Body of pancreas (tissue), 4 donors: Measurements from ENCODE around the gene SCGB3A2. TPM values are rescaled to one million over a fixed set of nuclear protein-coding genes. Genes with fewer than 3 reads are reported as not detected.

Experiments used
- ATAC-seq: fragments of 150-250 bp; one replicate; pipeline ENCODE4 v1.9.1; 2016
- DNase-seq, 4 donors: peaks; one replicate each; pipeline ENCODE4 v3.0.0-alpha.2; 2019
- H3K27ac ChIP-seq, 4 donors: fragments of 200-600 bp; sonication (generic); 1 replicate in 3 of 4; 2 replicates in 1 of 4; pipeline versions ENCODE4 v1.5.1 to v1.6.1; 2016 to 2019; ENCODE audit warnings: mild to moderate bottlenecking in 1 of 4, mixed read lengths in 1 of 4, moderate library complexity in 1 of 4
- H3K27me3 ChIP-seq, 2 donors: fragments of 200-600 bp; sonication (generic); one replicate each; pipeline ENCODE4 v1.6.0; 2016; ENCODE audit warnings: mild to moderate bottlenecking in 1 of 2
- H3K36me3 ChIP-seq, 2 donors: fragments of 200-600 bp; sonication (generic); replicated peaks in 1 of 2; 2 replicates each; pipeline ENCODE4 v1.5.1; 2016; ENCODE audit warnings: low read depth in 2 of 2; ENCODE audit not compliant: insufficient read depth in 1 of 2
- H3K4me1 ChIP-seq: fragments of 200-600 bp; sonication (generic); one replicate; pipeline ENCODE4 v1.6.0; 2016
- H3K4me3 ChIP-seq, 2 donors: fragments of 200-600 bp; sonication (generic); 1 replicate in 1 of 2; 2 replicates in 1 of 2; pipeline ENCODE4 v1.5.1; 2016 to 2019
- H3K9me3 ChIP-seq, 3 donors: fragments of 200-600 bp; sonication (generic); 1 replicate in 2 of 3; 2 replicates in 1 of 3; pipeline ENCODE4 v1.5.1; 2016
- CTCF ChIP-seq, 7 experiments: fragments of 450-650 bp in 4 of 7; fragments of 200-600 bp in 3 of 7; sonication (generic) in 3 of 7; IDR thresholded peaks; one replicate each; pipeline ENCODE4 v1.5.1; 2016 to 2019; ENCODE audit warnings: antibody characterized with exemption in 7 of 7
- POLR2A ChIP-seq, 3 donors: fragments of 450-650 bp; IDR thresholded peaks; one replicate each; pipeline ENCODE4 v1.6.1; 2016; ENCODE audit warnings: antibody characterized with exemption in 3 of 3, mild to moderate bottlenecking in 2 of 3
- WGBS, 2 donors: methylation state at CpG; one replicate each; pipeline ENCODE4 v1.1.5; 2017; 5-methylcytosine and 5-hydroxymethylcytosine counted together
- intact Hi-C: fragments of 100-400 bp; cut with DNase I; formaldehyde crosslinking; loops from one replicate; pipeline ENCODE4 v1.15.1; 2023
- total RNA-seq, 2 donors: library from RNA; depleted of rRNA; stranded (reverse); fragments of >200 nt; gene quantifications; one replicate each; pipeline ENCODE4 v1.1.0, GENCODE V29; 2016

The SCGB3A2 gene
- total RNA-seq, 2 donors from 2014 or later, result not detected

- intact Hi-C loops, result no loop called here
- WGBS, 2 donors, result 65 to 78% methylated on average over 1 of the region's 1 CpG
- H3K27me3 ChIP-seq, result no peaks in the 10 kb centered on the region
- no peaks in the 10 kb centered on the region for H3K36me3 ChIP-seq
- DNase-seq (no peak), ATAC-seq (no peak)
- no peak overlapping the region for H3K27ac ChIP-seq
- no peaks in the 10 kb centered on the region for H3K9me3 ChIP-seq
- no peak overlapping the region for H3K4me3 ChIP-seq
- H3K4me1 ChIP-seq, result peaks cover 14% of the 10 kb centered on the region
- TF ChIP-seq POLR2A (IDR thresholded peaks at IDR 0.05), result no peak
- no peak for TF ChIP-seq CTCF (IDR thresholded peaks at IDR 0.05)
These were observed 19.9 kb upstream of the SCGB3A2 start for GRCh38 chr5:147858565-147858964.

DNA sequence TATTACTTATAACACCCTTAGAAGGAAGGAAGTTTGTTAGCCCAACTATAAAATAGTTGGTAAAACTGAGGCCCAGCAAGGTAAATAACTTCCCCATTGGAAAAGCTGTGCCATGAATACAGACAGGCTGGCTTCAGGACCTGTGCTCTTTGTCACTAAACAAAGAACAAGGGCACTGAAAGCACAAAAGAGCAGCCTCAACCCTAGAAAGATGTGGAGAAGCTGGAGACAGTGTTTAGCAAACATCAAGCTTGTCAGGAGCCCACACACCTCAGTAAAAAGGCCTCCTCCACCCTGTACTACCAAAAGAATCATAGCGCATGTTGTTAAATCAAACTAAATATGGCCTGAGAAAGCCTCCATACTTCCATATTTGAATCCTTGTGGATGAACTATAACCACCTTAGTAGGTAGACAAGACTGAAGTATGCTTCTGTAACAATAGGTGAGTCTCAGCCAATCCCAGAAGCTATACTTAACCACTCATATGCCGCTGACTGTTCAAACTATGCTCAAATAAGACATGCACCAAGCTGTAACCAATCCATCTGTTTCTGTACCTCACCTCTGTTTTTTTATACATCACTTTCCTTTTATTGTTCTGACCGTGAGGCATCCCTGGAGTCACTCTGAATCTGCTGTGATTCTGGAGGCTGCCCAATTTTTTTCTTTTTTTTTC, 18.4 kb upstream of the SCGB3A2 start:
- Histone ChIP-seq H3K36me3 (no peaks in the 10 kb centered on the region), H3K27ac (no peak overlapping the region), H3K9me3 (no peaks in the 10 kb centered on the region), H3K27me3 (no peaks in the 10 kb centered on the region), H3K4me1 (peaks cover 14% of the 10 kb centered on the region), H3K4me3 (no peak overlapping the region)
- 71 to 81% methylated on average over 3 of the region's 3 CpGs for WGBS, 2 donors
- ATAC-seq (peak; percentile 19), DNase-seq (no peak)
- intact Hi-C loops, result no loop called here
- TF ChIP-seq CTCF (IDR thresholded peaks at IDR 0.05) (no peak), POLR2A (IDR thresholded peaks at IDR 0.05) (no peak)

- no peaks in the 10 kb centered on the region for H3K27me3 ChIP-seq
- H3K4me3 ChIP-seq, result no peak overlapping the region
- TF ChIP-seq CTCF (IDR thresholded peaks at IDR 0.05), result no peak
- no peak for TF ChIP-seq POLR2A (IDR thresholded peaks at IDR 0.05)
- ATAC-seq (peak; percentile 65), DNase-seq (peak in 3 of 4 donors; percentile 17 to 28 (median 25))
- H3K27ac ChIP-seq, result no peak overlapping the region
- H3K4me1 ChIP-seq, result peaks cover 14% of the 10 kb centered on the region
- 8 to 28% methylated on average over 1 of the region's 1 CpG for WGBS, 2 donors
- intact Hi-C loops, result no loop called here
- H3K36me3 ChIP-seq, result no peaks in the 10 kb centered on the region
- no peaks in the 10 kb centered on the region for H3K9me3 ChIP-seq
These were observed 17.9 kb upstream of the SCGB3A2 start for GRCh38 chr5:147860641-147861025.

DNA sequence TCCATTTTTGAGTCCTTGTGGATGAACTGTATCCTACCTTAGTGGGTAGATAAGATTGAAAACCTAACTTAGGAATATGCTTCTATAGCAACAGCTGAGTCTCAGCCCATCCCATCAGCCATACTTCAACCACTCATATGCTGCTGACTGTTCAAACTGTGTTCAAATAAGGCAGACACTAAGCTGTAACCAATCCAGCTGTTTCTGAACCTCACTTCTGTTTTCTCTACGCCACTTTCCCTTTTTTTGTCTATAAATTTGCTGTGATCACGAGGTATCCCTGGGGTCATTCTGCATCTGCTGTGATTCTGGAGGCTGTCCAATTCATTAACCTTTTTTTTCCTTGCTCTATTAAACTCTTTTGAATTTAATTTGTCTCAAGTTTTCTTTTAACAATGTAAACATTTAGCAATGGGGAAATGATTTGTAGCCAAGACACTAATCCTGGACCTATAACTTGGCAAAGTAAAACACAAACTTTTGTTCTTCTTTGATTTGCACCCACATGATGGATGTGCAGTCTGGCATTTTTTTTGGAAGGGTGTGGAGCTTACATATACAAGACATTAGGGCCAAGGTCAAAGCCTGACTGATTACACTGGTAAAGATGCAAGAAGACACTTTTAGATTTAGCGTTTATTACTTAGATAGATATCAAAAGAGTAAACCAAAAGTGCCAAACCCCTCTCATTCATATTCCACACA, 14.9 kb upstream of the SCGB3A2 start:
- peaks cover 10% of the 10 kb centered on the region for H3K4me1 ChIP-seq
- H3K27me3 ChIP-seq, result no peaks in the 10 kb centered on the region
- no peak overlapping the region for H3K4me3 ChIP-seq
- WGBS, 2 donors, result 46 to 53% methylated on average over 3 of the region's 3 CpGs
- no peaks in the 10 kb centered on the region for H3K9me3 ChIP-seq
- DNase-seq (no peak), ATAC-seq (no peak)
- intact Hi-C loops, result no loop called here
- no peak for TF ChIP-seq POLR2A (IDR thresholded peaks at IDR 0.05)
- TF ChIP-seq CTCF (IDR thresholded peaks at IDR 0.05), result no peak
- no peak overlapping the region for H3K27ac ChIP-seq
- H3K36me3 ChIP-seq, result no peaks in the 10 kb centered on the region
